Measurements from ENCODE around the gene SCGB2B2.

SCGB2B2 gene

DNA sequence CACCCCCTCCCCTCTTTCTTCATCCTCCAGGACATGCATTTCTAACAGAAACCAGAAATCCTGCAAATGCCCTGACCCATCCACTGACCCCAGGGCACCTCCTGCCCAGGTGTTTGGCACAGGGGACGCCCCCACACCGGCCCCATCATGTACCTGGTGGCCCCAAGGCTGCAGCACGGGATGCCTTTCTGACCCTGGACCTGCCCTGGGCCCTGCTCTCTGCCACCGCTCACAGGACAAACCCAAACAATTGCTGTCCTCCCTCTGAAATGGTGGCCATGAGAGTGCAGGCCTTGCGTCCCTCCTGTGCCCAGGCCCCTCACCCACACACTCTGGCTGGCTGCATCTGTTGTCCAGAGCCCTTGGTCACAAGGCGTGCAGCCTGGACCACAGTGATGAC lies 12.1 kb downstream of the SCGB2B2 start:
- H3K9me3 ChIP-seq (ENCODE audit: severe bottlenecking): no peaks in the 10 kb centered on the region
- no peak overlapping the region for H3K27ac ChIP-seq
- TF ChIP-seq, protein P1, sequence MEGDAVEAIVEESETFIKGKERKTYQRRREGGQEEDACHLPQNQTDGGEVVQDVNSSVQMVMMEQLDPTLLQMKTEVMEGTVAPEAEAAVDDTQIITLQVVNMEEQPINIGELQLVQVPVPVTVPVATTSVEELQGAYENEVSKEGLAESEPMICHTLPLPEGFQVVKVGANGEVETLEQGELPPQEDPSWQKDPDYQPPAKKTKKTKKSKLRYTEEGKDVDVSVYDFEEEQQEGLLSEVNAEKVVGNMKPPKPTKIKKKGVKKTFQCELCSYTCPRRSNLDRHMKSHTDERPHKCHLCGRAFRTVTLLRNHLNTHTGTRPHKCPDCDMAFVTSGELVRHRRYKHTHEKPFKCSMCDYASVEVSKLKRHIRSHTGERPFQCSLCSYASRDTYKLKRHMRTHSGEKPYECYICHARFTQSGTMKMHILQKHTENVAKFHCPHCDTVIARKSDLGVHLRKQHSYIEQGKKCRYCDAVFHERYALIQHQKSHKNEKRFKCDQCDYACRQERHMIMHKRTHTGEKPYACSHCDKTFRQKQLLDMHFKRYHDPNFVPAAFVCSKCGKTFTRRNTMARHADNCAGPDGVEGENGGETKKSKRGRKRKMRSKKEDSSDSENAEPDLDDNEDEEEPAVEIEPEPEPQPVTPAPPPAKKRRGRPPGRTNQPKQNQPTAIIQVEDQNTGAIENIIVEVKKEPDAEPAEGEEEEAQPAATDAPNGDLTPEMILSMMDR (IDR thresholded peaks at IDR 0.05; ENCODE audit: low read depth, low read length): no peak
- no peaks in the 10 kb centered on the region for H3K27me3 ChIP-seq (ENCODE audit: insufficient read depth, low read depth, severe bottlenecking)
- no peak overlapping the region for H3K4me3 ChIP-seq (ENCODE audit: low read depth, low read length)
- DNase-seq: no peak
- no peaks in the 10 kb centered on the region for H3K36me3 ChIP-seq

DNA sequence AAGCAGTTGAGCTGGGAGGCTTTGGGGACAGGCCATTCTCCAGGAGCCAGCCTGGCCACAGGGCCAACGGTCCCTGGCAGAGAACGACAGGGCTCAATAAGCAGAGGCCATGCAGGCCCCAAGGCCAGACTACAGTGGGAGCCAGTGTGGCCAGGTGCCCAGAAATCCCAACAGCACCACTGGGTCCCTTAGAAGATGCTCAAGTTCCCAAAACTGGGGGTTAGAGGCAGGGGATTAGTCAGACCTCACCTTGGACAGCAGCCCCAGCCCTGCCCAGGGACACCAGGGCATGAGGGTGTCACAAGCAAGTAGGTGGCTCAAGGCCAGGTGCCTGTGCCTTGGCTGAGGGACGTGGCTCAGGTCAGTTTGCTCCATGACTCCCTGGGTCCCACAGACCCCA lies 12.8 kb downstream of the SCGB2B2 start:
- Histone ChIP-seq H3K9me3 (ENCODE audit: severe bottlenecking) (no peaks in the 10 kb centered on the region), H3K27ac (no peak overlapping the region), H3K4me3 (ENCODE audit: low read depth, low read length) (no peak overlapping the region), H3K27me3 (ENCODE audit: insufficient read depth, low read depth, severe bottlenecking) (no peaks in the 10 kb centered on the region), H3K36me3 (no peaks in the 10 kb centered on the region)
- TF ChIP-seq, protein P1 (IDR thresholded peaks at IDR 0.05; ENCODE audit: low read depth, low read length): no peak
- DNase-seq: no peak

DNA sequence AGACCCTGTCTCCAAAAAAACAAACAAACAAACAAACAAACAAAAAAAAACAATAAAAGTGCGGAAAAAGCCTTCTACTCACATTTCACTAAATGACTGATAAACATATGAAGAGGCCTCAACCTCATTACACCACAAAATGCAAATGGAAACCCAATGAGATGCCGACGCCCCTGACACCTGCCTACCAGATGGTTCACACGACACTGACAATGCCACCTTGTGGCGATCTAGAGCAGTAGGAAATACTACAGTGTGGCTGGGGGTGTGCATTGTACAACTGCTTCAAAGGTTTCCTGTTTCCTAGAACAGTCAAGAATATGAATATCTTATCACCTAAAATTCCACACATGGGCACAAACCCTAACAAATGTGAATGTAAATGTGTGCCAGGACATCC lies 14.0 kb downstream of the SCGB2B2 start:
- no peaks in the 10 kb centered on the region for H3K27me3 ChIP-seq (ENCODE audit: insufficient read depth, low read depth, severe bottlenecking)
- DNase-seq: peak; percentile 59
- TF ChIP-seq, protein P1 (IDR thresholded peaks at IDR 0.05; ENCODE audit: low read depth, low read length): peak; percentile 74
- H3K4me3 ChIP-seq (ENCODE audit: low read depth, low read length): no peak overlapping the region
- H3K36me3 ChIP-seq: no peaks in the 10 kb centered on the region
- no peaks in the 10 kb centered on the region for H3K9me3 ChIP-seq (ENCODE audit: severe bottlenecking)
- H3K27ac ChIP-seq: no peak overlapping the region

DNA sequence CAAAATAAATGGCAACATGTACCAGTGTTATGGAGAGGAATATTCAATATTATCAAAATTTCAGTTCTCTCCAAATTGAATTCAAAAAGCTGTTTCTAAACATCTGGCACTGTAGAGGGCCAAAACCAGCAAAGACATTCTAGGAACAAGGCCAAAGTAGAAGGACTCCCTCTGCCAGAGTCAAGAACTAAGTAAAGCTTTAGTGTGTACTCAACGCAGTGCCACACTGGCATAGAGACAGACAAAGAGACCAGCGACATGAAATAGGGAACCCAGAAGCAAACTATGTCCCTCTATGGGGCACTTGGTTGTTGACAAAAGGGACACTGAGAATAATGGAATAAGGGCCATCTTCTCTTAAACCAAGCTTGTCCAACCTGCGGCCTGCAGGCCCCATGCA lies 15.6 kb downstream of the SCGB2B2 start:
- DNase-seq: no peak
- Histone ChIP-seq H3K27ac (no peak overlapping the region), H3K4me3 (ENCODE audit: low read depth, low read length) (no peak overlapping the region), H3K36me3 (no peaks in the 10 kb centered on the region), H3K27me3 (ENCODE audit: insufficient read depth, low read depth, severe bottlenecking) (no peaks in the 10 kb centered on the region), H3K9me3 (ENCODE audit: severe bottlenecking) (no peaks in the 10 kb centered on the region)
- TF ChIP-seq, protein P1 (IDR thresholded peaks at IDR 0.05; ENCODE audit: low read depth, low read length): no peak

DNA sequence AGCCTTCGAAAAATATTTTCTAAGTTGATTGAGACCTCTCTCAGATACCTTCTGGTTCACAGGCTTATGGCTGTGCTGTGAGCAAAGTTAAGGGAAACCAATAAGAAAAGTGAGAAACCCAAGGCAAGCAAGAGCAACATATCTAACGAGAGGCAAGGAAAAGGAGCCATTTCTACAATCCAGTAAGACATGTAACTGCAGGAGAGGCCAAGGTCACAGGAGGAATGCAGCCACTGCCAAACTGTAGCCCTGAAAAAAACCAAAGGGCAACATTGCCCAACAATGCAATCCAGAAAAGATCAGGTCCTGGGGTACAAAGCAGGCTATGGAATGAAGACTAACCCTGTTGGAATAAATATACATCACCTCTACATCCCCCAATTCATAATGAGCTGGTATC lies 21.3 kb downstream of the SCGB2B2 start:
- Histone ChIP-seq H3K27me3 (ENCODE audit: insufficient read depth, low read depth, severe bottlenecking) (no peaks in the 10 kb centered on the region), H3K36me3 (no peaks in the 10 kb centered on the region), H3K9me3 (ENCODE audit: severe bottlenecking) (no peaks in the 10 kb centered on the region), H3K4me3 (ENCODE audit: low read depth, low read length) (no peak overlapping the region), H3K27ac (no peak overlapping the region)
- no peak for DNase-seq
- TF ChIP-seq, protein P1 (IDR thresholded peaks at IDR 0.05; ENCODE audit: low read depth, low read length): no peak

DNA sequence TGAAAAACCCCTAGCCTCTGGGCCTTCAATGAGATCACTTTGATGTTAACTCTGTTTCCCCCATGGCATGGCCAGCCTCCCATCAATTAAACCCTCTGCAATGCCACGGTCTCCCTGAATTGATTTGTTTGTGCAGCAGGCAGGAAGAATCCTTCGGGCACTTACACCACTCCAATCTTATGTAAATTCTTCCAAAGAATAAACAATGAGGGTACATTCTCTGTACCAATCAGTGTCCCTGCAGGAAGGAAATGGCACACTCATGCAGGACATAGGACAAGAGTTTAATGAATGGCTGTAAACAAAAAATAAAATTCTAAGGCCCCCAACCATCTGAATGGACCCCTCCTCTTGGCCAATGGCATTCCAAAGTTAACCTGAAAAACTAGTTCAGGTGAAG lies 22.2 kb downstream of the SCGB2B2 start:
- Histone ChIP-seq H3K4me3 (ENCODE audit: low read depth, low read length) (no peak overlapping the region), H3K27me3 (ENCODE audit: insufficient read depth, low read depth, severe bottlenecking) (no peaks in the 10 kb centered on the region), H3K27ac (no peak overlapping the region), H3K36me3 (no peaks in the 10 kb centered on the region), H3K9me3 (ENCODE audit: severe bottlenecking) (no peaks in the 10 kb centered on the region)
- DNase-seq: no peak
- TF ChIP-seq, protein P1 (IDR thresholded peaks at IDR 0.05; ENCODE audit: low read depth, low read length): no peak

All from WERI-Rb-1 (cell line).